Measurements from ENCODE around the gene RGS7BP. TPM values are rescaled to one million over a fixed set of nuclear protein-coding genes. Genes with fewer than 3 reads are reported as not detected.

RGS7BP gene
- total RNA-seq, 4 donors from 2014 or later = 0.33 to 3.4 (median 2.7) TPM

GRCh38 chr5:64619609-64620008 is 113.8 kb downstream of the RGS7BP start:
- H3K9me3 ChIP-seq = no peaks in the 10 kb centered on the region
- no peak overlapping the region for H3K27ac ChIP-seq
- no peaks in the 10 kb centered on the region for H3K36me3 ChIP-seq
- H3K4me3 ChIP-seq (replicated peaks in 1 of 3) = no peak overlapping the region
- TF ChIP-seq CTCF (IDR thresholded peaks at IDR 0.05) (no peak), POLR2A (IDR thresholded peaks at IDR 0.05) (no peak)
- WGBS, 2 donors = 89 to 91% methylated on average over 3 of the region's 3 CpGs
- intact Hi-C loops (cut with DNase I) = loop anchor here (10.0 kb wide), 1 partner anchor 395 kb away; no protein-coding TSS in a partner anchor
- no peak for DNase-seq
- no peaks in the 10 kb centered on the region for H3K4me1 ChIP-seq
- no peaks in the 10 kb centered on the region for H3K27me3 ChIP-seq

- no peaks in the 10 kb centered on the region for H3K27me3 ChIP-seq
Measured at GRCh38 chr5:64622991-64623390, 117.2 kb downstream of the RGS7BP start.

GRCh38 chr5:64625678-64626077 is 119.9 kb downstream of the RGS7BP start:
- 66 to 95% methylated on average over 1 of the region's 1 CpG for WGBS, 2 donors
- Histone ChIP-seq H3K27ac (no peak overlapping the region), H3K4me1 (no peaks in the 10 kb centered on the region), H3K27me3 (no peaks in the 10 kb centered on the region), H3K4me3 (replicated peaks in 1 of 3) (no peak overlapping the region), H3K9me3 (no peaks in the 10 kb centered on the region), H3K36me3 (no peaks in the 10 kb centered on the region)
- no peak for DNase-seq
- intact Hi-C loops (cut with DNase I) = no loop called here
- TF ChIP-seq CTCF (IDR thresholded peaks at IDR 0.05) (no peak), POLR2A (IDR thresholded peaks at IDR 0.05) (no peak)

More at GRCh38 chr5:64622991-64623390, 117.2 kb downstream of the RGS7BP start:
- intact Hi-C loops (cut with DNase I) = no loop called here
- DNase-seq = no peak
- WGBS, 2 donors = 84 to 89% methylated on average over 2 of the region's 2 CpGs
- Histone ChIP-seq H3K4me1 (no peaks in the 10 kb centered on the region), H3K36me3 (no peaks in the 10 kb centered on the region), H3K27ac (no peak overlapping the region), H3K4me3 (replicated peaks in 1 of 3) (no peak overlapping the region), H3K9me3 (no peaks in the 10 kb centered on the region)
- TF ChIP-seq POLR2A (IDR thresholded peaks at IDR 0.05) (no peak), CTCF (IDR thresholded peaks at IDR 0.05) (no peak)

GRCh38 chr5:64628901-64629300 is 123.1 kb downstream of the RGS7BP start:
- no peaks in the 10 kb centered on the region for H3K27me3 ChIP-seq
- H3K4me3 ChIP-seq (replicated peaks in 1 of 3) = no peak overlapping the region
- TF ChIP-seq POLR2A (IDR thresholded peaks at IDR 0.05) (no peak), CTCF (IDR thresholded peaks at IDR 0.05) (no peak)
- no peaks in the 10 kb centered on the region for H3K36me3 ChIP-seq
- 86 to 89% methylated on average over 2 of the region's 2 CpGs for WGBS, 2 donors
- no peak overlapping the region for H3K27ac ChIP-seq
- H3K9me3 ChIP-seq = no peaks in the 10 kb centered on the region
- H3K4me1 ChIP-seq = no peaks in the 10 kb centered on the region
- intact Hi-C loops (cut with DNase I) = no loop called here
- DNase-seq = no peak

GRCh38 chr5:64629841-64630240 is 124.0 kb downstream of the RGS7BP start:
- H3K36me3 ChIP-seq = no peaks in the 10 kb centered on the region
- no peaks in the 10 kb centered on the region for H3K4me1 ChIP-seq
- WGBS, 2 donors = 71 to 88% methylated on average over 2 of the region's 2 CpGs
- no peak for DNase-seq
- H3K4me3 ChIP-seq (replicated peaks in 1 of 3) = no peak overlapping the region
- no peak overlapping the region for H3K27ac ChIP-seq
- TF ChIP-seq CTCF (IDR thresholded peaks at IDR 0.05) (no peak), POLR2A (IDR thresholded peaks at IDR 0.05) (no peak)
- no peaks in the 10 kb centered on the region for H3K27me3 ChIP-seq
- intact Hi-C loops (cut with DNase I) = loop anchor here (5.0 kb wide), 1 partner anchor 157 kb away; no protein-coding TSS in a partner anchor
- no peaks in the 10 kb centered on the region for H3K9me3 ChIP-seq
